Measurements from ENCODE around the gene ANKUB1. TPM values are rescaled to one million over a fixed set of nuclear protein-coding genes. Genes with fewer than 3 reads are reported as not detected.

Gene ANKUB1
- total RNA-seq, 1 experiment from 2014 or later: not detected

DNA sequence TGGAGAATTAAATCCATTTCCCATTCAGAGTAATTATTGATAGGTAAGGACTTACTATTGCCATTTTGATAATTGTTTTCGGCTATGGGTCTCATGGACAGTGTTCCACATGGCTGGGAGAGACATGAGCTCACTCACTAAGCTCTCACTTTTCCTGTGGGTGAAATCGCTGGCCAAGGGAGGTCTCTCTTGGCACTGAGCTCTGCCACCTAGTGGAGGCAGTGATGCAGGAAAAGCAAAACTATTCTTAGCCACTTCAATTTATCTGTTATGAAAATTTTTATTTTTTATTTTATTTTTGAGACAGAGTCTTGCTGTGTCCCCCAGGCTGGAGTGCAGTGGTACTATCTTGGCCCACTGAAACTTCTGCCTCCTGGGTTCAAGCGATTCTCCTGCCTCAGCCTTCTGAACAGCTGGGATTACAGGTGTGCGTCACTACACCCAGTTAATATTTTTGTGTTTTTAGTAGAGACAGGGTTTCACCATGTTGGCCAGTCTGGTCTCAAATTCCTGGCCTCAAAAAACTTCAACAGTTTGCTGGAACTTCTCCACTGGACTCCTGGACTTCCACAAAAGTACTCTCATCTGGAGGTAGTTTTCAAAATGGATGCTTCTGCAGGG lies 16.0 kb upstream of the ANKUB1 start:
- POLR2A ChIA-PET: interaction anchor here (0.7 to 1.8 kb wide), 2 partner anchors 232 to 294 kb away, joined by 3 read pairs; no protein-coding TSS in a partner anchor
- Histone ChIP-seq H3K4me1 (ENCODE audit: control insufficient read depth in 1 of 2, insufficient read depth in 2 of 2, low read length in 2 of 2) (peaks cover 19 to 34% of the 10 kb centered on the region in 2 experiments), H3K79me2 (ENCODE audit: insufficient read depth, low read length) (peaks cover 3% of the 10 kb centered on the region), H3K27ac (ENCODE audit: low read depth, low read length) (no peak overlapping the region), H3K27me3 (ENCODE audit: insufficient read depth, low read length) (no peaks in the 10 kb centered on the region), H3K9ac (ENCODE audit: low read length) (peak overlapping the region; percentile 21; the same call in 1 of the 2 replicates), H2AFZ (ENCODE audit: low read depth, low read length, poor library complexity, severe bottlenecking) (peak overlapping the region; percentile 99), H3K4me3 (replicated peaks in 1 of 2; ENCODE audit: low read depth in 1 of 2, low read length in 2 of 2) (no peak overlapping the region), H4K20me1 (ENCODE audit: insufficient read depth) (no peaks in the 10 kb centered on the region), H3K9me3 (ENCODE audit: control insufficient read depth in 1 of 2, insufficient read depth in 1 of 2, low read depth in 1 of 2, low read length in 2 of 2) (no peaks in the 10 kb centered on the region), H3K4me2 (ENCODE audit: low read length) (peak overlapping the region; percentile 46; the same call in 1 of the 2 replicates), H3K36me3 (ENCODE audit: control insufficient read depth in 1 of 2, insufficient read depth in 2 of 2, low read length in 2 of 2) (no peaks in the 10 kb centered on the region), H3K9me2 (ENCODE audit: insufficient read depth) (no peaks in the 10 kb centered on the region)
- ATAC-seq (peak; percentile 31), DNase-seq (ENCODE audit: low read depth, low spot score) (peak; percentile 70)
- RAD21 ChIA-PET (ENCODE audit: low non-redundant PET in 1 of 2, low total read pairs in 2 of 2, uncharacterized antibody in 2 of 2, unreplicated experiment in 2 of 2): interaction anchor here (0.6 to 1.9 kb wide), 7 partner anchors 37 to 853 kb away, joined by 3 to 6 read pairs (median 3); no protein-coding TSS in a partner anchor
- no TSS peak for BruUV-seq (replicated peaks)
- intact Hi-C loops (cut with micrococcal nuclease): loop anchor here (1.0 kb wide), 2 partner anchors 43 to 296 kb away; no protein-coding TSS in a partner anchor
- CTCF ChIA-PET: interaction anchor here (0.6 to 3.0 kb wide), 25 partner anchors 8 to 853 kb away, joined by 3 to 47 read pairs (median 4); partner anchors contain the start of gene COMMD2
- TF ChIP-seq FOSL1 (IDR thresholded peaks at IDR 0.05; ENCODE audit: low read depth) (no peak), POLR2A (IDR thresholded peaks at IDR 0.05; ENCODE audit: borderline replicate concordance, extremely low read depth, insufficient read depth, insufficient read length) (no peak), POLR2AphosphoS5 (IDR thresholded peaks at IDR 0.05; ENCODE audit: low read depth, low read length) (no peak), EZH2phosphoT487 (IDR thresholded peaks at IDR 0.05; ENCODE audit: borderline replicate concordance) (no peak), CEBPB (IDR thresholded peaks at IDR 0.05; ENCODE audit: low read depth) (no peak), TCF7L2 (IDR thresholded peaks at IDR 0.05; ENCODE audit: borderline replicate concordance, extremely low read depth, insufficient read depth, insufficient read length) (no peak), ZFX (IDR thresholded peaks at IDR 0.05) (no peak), EZH2 (IDR thresholded peaks at IDR 0.05) (no peak), SIN3A (IDR thresholded peaks at IDR 0.05; ENCODE audit: low read depth) (no peak), EGR1 (IDR thresholded peaks at IDR 0.05; ENCODE audit: low read depth) (no peak), ZNF274 (IDR thresholded peaks at IDR 0.05; ENCODE audit: low read depth, low read length) (no peak), SP1 (IDR thresholded peaks at IDR 0.05; ENCODE audit: low read depth) (no peak), ELF1 (IDR thresholded peaks at IDR 0.05; ENCODE audit: borderline replicate concordance, low read depth) (no peak), YY1 (IDR thresholded peaks at IDR 0.05; ENCODE audit: extremely low read depth, insufficient replicate concordance, low read depth, low read length) (no peak), JUND (IDR thresholded peaks at IDR 0.05) (no peak), CBX3 (IDR thresholded peaks at IDR 0.05; ENCODE audit: low read depth) (no peak)
- TF ChIP-seq, protein P1, sequence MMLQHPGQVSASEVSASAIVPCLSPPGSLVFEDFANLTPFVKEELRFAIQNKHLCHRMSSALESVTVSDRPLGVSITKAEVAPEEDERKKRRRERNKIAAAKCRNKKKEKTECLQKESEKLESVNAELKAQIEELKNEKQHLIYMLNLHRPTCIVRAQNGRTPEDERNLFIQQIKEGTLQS (IDR thresholded peaks at IDR 0.05): no peak
- TF ChIP-seq, protein P2, sequence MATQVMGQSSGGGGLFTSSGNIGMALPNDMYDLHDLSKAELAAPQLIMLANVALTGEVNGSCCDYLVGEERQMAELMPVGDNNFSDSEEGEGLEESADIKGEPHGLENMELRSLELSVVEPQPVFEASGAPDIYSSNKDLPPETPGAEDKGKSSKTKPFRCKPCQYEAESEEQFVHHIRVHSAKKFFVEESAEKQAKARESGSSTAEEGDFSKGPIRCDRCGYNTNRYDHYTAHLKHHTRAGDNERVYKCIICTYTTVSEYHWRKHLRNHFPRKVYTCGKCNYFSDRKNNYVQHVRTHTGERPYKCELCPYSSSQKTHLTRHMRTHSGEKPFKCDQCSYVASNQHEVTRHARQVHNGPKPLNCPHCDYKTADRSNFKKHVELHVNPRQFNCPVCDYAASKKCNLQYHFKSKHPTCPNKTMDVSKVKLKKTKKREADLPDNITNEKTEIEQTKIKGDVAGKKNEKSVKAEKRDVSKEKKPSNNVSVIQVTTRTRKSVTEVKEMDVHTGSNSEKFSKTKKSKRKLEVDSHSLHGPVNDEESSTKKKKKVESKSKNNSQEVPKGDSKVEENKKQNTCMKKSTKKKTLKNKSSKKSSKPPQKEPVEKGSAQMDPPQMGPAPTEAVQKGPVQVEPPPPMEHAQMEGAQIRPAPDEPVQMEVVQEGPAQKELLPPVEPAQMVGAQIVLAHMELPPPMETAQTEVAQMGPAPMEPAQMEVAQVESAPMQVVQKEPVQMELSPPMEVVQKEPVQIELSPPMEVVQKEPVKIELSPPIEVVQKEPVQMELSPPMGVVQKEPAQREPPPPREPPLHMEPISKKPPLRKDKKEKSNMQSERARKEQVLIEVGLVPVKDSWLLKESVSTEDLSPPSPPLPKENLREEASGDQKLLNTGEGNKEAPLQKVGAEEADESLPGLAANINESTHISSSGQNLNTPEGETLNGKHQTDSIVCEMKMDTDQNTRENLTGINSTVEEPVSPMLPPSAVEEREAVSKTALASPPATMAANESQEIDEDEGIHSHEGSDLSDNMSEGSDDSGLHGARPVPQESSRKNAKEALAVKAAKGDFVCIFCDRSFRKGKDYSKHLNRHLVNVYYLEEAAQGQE (IDR thresholded peaks at IDR 0.05; ENCODE audit: low read depth): no peak
- TF ChIP-seq, protein P3, sequence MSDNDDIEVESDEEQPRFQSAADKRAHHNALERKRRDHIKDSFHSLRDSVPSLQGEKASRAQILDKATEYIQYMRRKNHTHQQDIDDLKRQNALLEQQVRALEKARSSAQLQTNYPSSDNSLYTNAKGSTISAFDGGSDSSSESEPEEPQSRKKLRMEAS (IDR thresholded peaks at IDR 0.05): peak; percentile 46; the same call in 1 of the 2 replicates
- TF ChIP-seq, protein P4, sequence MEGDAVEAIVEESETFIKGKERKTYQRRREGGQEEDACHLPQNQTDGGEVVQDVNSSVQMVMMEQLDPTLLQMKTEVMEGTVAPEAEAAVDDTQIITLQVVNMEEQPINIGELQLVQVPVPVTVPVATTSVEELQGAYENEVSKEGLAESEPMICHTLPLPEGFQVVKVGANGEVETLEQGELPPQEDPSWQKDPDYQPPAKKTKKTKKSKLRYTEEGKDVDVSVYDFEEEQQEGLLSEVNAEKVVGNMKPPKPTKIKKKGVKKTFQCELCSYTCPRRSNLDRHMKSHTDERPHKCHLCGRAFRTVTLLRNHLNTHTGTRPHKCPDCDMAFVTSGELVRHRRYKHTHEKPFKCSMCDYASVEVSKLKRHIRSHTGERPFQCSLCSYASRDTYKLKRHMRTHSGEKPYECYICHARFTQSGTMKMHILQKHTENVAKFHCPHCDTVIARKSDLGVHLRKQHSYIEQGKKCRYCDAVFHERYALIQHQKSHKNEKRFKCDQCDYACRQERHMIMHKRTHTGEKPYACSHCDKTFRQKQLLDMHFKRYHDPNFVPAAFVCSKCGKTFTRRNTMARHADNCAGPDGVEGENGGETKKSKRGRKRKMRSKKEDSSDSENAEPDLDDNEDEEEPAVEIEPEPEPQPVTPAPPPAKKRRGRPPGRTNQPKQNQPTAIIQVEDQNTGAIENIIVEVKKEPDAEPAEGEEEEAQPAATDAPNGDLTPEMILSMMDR (IDR thresholded peaks at IDR 0.05 in 2 of 3, conservative IDR thresholded peaks at IDR 0.05 in 1 of 3; ENCODE audit: borderline replicate concordance in 1 of 3, insufficient read depth in 1 of 3, low read depth in 2 of 3, low read length in 2 of 3): peak; percentile 67 to 91 (median 77)

Data from HCT116 (cell line).